ENCODE measurements around the gene BATF.

The BATF gene

GRCh38 chr14:75499084-75499875 lies 23.0 kb upstream of the BATF start:
- no peak for DNase-seq

DNA sequence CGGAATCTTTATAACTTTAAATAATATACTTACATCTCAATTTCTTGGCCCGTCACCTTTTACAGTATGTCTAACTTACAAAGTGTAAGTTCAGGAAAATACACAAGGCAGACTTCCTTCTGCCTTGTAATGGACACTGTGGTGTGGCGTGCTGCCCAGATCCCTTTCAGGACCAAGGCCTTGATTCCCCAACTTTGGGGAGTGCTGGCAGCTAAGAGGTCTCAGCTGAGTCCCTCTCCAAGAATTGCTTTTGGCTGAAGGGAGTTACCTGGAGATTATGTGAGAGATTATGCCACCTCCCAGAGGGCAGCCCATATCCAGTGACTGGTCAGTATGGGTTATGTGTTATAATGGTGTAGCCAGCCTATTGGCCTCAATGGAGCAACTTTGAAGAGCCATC lies 21.2 kb upstream of the BATF start:
- no peak for DNase-seq

- DNase-seq = no peak
These were observed 17.9 kb upstream of the BATF start for GRCh38 chr14:75504411-75504810.

- no peak for DNase-seq
These were observed 15.3 kb upstream of the BATF start for GRCh38 chr14:75506930-75507329.

DNA sequence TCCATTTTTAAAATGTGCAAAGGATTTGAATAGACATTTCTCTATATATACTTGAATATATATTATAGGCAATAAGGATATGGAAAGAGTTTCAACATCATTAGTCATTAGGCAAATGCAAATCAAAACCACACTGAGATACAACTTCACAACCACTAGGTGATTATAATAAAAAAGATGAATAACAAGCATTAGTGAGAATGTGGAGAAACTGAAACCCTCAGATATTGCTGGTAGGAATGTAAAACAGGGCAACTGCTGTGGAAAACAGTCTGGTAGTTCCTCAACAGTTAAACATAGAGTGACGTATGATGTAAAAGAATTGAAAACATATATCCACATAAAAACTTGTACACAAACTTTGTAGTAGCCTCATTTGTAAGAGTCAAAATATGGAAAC lies 11.7 kb upstream of the BATF start:
- no peak for DNase-seq

DNA sequence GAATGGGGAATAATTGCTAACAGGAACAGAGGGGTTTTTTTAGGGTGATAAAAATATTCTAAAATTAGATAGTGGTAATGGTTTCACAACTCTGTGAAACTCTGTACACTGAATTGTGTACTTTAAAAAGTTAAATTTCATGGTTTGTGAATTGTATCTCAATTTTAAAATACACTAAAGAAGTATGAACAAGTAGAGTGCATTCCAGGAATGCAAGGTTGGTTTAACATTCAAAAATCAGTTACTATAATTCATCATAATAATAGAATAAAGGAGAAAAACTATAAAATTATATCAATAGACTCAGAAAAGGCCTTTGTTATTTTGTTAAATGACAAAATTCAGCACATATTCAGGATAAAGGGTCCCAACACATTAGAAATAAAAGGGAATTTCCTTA lies 11.1 kb upstream of the BATF start:
- DNase-seq = no peak

DNA sequence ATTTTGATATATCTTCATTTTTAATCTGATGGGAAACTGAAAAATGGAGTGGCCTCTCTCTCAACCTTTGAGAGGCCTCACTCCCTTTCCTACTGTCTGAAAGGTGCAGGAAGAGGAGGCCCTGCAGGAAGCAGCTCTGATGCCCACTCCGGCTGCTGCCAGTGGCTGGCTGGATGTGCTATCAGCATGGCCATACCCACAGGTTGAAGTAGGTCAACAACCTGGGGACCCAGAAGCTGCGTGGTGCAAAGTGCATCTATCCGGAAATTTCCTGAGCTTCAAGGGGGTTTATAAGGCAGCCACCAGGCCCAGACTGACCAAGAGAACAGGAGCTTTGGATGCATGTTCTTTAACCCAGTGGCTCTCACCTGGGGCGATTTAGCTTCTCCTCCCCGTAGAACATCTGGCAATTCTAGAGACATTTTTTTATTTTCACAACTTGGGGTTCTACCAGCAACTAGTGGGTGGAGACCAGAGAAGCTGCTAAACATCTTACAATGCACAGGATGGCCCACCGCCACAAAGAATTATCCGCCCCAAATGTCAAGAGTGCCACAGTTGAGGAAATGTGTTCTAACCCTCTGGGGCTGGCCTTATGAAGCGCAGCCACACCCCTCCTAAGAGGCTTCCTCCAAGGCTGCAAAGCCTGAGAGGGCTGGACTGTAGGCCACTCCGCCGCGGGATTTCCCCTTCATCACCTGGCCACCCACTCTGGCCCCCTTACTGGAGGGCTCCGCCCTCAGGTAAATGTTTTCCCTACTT lies 8.2 kb upstream of the BATF start:
- DNase-seq = no peak

DNA sequence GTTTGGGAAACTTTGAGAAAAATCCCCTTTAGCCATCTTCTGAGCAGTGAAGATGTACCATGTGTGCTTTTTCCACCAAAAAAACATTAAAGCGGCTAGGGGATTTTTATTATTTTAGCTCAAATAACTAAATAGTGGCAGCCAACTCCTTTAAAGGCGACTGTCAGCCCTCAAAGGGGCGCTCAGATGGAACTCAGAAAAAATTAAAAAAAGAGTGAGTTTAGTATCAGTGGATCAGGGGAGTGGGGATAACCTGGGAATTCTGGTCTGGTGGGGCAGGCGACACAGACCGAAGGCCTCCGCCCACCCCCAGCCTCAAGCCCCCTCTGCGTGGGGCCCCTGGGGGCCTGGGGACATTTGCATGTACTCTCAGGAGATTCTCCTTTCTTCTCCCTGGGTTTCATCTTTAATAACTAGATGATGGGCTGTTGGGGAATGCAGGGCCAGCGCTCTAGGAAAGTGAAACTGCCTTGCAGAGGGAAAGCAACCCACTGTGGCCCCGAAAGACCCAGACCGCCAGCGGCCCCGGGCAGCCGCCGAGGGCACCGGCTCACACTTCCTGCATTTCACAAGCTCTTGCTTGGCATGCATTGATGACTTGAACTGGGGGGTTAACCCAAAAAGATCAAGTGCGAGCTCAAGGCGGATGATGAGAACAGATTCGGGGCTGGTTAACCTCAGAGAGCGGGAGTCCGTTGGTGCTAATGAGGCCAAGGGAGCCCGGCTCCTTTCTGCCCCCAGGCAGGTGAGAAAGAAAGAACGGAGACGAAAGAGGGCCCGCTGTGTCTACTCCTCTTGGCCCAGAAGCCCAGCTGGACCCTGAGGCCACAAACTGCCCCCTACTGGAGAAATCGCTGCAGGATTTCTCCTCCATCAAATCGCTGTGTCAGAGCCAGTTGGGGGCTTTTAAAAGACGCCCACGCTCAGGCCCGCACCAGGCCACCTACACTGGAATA lies 7.3 kb upstream of the BATF start:
- DNase-seq = peak in 9 of 56 donors; percentile 8 to 41 (median 17)

DNA sequence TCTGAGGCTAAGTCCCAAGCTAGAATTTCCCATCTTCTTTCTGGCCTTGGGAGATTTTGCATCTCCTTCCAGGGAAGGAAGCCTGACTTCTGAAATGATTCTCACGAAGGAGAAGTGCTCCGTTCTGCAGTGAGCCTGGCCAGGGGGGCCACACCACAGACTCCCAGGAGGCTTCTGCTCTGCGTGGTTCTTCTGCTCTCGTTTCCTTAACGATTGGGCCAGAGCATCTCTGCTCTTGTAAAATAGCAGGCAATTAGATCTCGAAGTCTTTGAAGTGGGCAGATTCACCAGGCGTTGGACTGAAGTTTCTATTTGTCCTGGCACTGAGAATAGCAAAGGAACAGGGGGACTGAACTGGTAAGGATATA lies 6.7 kb upstream of the BATF start:
- DNase-seq = peak in 7 of 56 donors; percentile 8 to 41 (median 16)

DNA sequence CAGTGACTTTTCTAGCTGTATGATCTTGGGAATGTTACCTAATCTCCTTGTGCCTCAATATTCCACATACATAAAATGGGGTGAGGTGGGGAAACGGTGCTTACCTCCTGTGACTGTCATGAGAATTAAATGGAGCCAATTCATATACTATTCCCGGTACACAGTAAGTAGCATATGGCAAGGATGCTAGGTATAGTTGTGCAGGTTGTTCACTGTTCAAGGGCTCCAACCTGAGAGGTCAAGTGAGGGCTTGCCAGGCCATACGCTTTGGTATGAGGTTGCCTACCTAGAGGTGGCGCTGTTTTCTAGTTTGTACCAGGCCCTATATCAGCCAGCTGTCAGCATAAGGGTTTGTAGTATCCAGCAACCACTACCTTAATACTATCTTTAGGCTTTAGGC lies 3.6 kb upstream of the BATF start:
- DNase-seq = no peak

DNA sequence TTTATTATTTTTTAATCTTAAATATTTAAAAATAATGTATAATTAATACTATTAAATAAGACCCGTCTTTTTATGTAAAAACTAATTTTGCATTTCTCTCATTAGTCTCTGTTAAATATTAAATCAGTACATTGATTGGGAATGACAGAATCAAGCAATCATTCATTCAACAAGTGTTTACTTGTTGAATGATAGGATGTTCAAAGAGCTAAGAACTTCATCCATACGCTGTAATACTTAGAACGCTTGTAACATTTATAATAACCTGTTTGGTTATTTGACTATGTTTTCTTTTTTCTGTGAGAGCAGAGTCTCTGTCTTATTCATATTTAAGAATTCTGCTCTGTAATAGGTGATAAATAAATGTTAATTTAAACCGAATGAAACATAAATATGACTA lies 2.9 kb upstream of the BATF start:
- DNase-seq = no peak

GRCh38 chr14:75519826-75520728 lies 2.2 kb upstream of the BATF start:
- no peak for DNase-seq

GRCh38 chr14:75520852-75521251 lies 1.4 kb upstream of the BATF start:
- no peak for DNase-seq

DNA sequence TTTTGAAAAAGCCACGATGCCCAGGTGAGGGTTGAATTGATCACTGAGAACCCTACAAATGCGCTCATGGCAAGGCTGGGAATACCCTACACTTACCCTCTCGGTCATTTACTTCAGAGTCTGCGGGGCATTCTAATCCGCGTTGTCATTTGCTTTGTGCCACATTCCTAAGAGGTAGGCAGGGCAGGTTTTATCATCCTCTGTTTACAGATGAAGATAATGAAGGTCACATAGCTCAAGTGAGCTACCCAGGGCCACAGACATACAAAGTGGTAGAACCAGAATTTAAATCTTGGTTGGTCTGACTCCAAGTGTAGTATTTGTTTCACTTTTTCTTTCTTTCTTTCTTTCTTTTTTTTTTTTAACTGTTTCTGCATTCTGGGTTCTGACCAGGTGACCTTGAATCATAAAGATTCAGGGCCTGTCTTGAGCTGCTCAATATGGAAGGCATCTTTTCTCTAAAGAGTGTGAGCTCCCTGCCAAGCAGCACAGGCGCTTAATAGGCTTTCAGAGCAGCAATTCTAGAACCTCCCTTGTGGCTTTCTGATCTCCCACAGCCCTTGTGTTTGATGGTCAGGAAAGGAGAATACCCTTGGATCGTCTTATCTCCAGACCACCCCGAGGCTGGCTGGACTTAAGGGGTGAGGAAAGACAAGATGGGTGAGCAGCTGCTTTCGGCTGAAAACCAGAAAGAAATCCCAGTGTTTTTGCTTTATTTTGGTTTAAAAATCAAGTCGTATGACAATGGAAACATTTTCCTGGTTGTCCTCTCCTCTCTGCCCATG lies 662 bp upstream of the BATF start:
- no peak for DNase-seq

DNA sequence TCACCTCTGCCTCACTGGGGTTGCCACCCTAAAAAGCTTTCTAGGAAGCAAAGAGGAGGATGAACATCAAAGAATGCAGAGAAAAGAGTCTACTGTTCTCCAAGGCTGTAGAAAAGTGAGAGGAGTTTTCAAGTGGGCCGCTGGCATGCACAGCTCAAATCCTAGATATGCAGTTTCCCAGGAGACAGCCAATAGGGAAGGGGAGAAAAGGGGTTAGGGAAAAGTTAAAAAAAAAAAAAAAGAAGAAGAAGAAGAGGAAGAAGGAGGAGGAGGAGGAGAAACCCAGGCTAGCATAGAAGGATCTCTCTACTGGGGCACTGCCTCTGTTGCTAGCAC lies 682 bp downstream of the BATF start:
- DNase-seq = no peak

GRCh38 chr14:75523771-75524171 lies 1.5 kb downstream of the BATF start:
- no peak for DNase-seq

GRCh38 chr14:75525969-75526368 lies 3.7 kb downstream of the BATF start:
- no peak for DNase-seq

- no peak for DNase-seq
These were observed 5.3 kb downstream of the BATF start for GRCh38 chr14:75527449-75528163.

DNA sequence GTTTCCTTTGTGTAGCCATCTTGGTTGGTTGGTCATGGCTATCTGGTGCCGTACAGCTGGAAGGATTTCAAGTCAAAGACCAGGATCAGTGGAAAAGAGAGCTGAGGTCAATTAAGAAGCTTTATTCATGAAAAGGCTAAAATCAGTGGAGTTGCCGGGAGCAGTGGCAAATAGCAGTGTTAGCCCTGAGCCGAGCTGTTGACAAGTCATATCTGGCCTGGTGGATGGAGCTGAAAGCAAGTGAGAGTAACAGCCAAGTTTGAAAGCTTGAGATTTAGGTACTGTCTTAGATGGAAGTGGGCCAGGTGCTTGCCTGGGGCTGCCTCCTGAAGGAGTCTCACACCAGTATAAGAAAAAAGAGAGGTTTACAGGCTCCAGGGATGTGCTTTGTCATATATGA lies 9.0 kb downstream of the BATF start:
- DNase-seq = no peak

Measured in amygdala (tissue), 56 donors.